Stimulated activated naive CD8-positive, alpha-beta T cell treated with anti-CD3 and anti-CD28 coated beads, Interleukin-15, Interleukin-2, amounts not matched to agents 100 ng/mL and 50 ng/mL, for 24 hours (primary cell): ENCODE measurements around the gene CWF19L2.
"Not testable (repeated sequence)": the region's sequence is repeated elsewhere in the genome, so short reads cannot be mapped to it uniquely, and the experiment has no call there.

Experiments used
- H3K27ac Mint-ChIP-seq: one replicate; pipeline ENCODE4 v1.8.0; 2021; ENCODE audit warnings: mild to moderate bottlenecking, mixed read lengths
- H3K27me3 Mint-ChIP-seq: one replicate; pipeline ENCODE4 v1.8.0; 2021; ENCODE audit warnings: mixed read lengths
- H3K36me3 Mint-ChIP-seq: one replicate; pipeline ENCODE4 v1.8.0; 2021; ENCODE audit warnings: low read depth, mixed read lengths
- H3K4me1 Mint-ChIP-seq: one replicate; pipeline ENCODE4 v1.8.0; 2021; ENCODE audit warnings: low read depth, mixed read lengths
- H3K4me3 Mint-ChIP-seq: one replicate; pipeline ENCODE4 v1.8.0; 2021; ENCODE audit warnings: mild to moderate bottlenecking, mixed read lengths
- H3K9me3 Mint-ChIP-seq: one replicate; pipeline ENCODE4 v1.8.0; 2021; ENCODE audit warnings: mixed read lengths

CWF19L2 gene

GRCh38 chr11:107390701-107391100 is 66.9 kb downstream of the CWF19L2 start:
- H3K4me1 Mint-ChIP-seq, H3K4me3 Mint-ChIP-seq, H3K27me3 Mint-ChIP-seq, H3K9me3 Mint-ChIP-seq, H3K27ac Mint-ChIP-seq: not testable (repeated sequence)
- peaks cover 69% of the 10 kb centered on the region for H3K36me3 Mint-ChIP-seq

DNA sequence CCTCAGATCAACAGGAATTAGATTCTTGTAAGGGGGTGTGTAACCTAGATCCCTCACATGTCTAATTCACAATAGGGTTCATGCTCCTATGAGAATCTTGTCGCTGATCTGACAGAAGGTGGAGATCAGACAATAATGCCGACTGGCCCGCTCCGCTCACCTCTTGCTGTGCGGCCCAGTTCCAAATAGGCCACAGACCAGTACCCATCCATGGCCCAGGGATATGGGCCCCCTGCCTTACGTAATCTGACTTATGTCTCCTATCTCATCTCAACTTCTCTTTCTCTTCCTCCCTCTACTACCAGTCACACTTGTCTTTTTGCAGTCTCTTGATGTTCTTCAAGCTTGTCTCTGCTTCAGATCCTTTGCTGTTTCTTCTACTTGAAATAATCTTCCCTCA is 70.0 kb downstream of the CWF19L2 start:
- Mint-ChIP-seq H3K36me3 (peaks cover 57% of the 10 kb centered on the region), H3K27ac (peak overlapping the region; percentile 14), H3K27me3 (no peaks in the 10 kb centered on the region), H3K4me1 (peaks cover 6% of the 10 kb centered on the region), H3K9me3 (no peaks in the 10 kb centered on the region), H3K4me3 (no peak overlapping the region)

DNA sequence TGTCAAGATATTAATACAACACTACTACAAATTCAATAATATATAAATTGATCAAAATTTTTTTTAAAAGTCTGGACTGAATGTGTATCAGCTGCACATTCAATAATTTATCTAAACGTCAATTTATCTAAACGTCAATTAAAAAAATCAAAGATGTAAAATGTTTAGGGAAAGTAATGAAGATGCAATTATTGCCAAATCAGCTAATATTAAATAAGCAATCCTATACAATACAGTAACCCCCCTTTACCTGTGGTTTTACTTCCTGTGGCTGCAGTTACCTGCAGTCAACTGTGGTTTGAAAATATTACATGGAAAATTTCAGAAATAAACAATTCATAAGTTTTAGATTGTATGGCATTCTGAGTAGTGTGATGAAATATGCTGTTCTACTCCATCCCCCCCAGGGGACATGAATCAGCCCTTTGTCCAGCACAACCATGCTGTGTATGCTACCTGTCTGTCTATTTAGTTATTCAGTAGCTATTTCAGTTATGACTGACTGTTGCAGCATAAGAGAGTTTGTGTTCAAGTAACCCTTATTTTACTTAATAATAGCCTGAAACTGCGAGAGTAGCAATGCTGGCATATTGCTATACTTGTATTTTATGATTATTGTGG is 72.2 kb downstream of the CWF19L2 start:
- Mint-ChIP-seq H3K27me3 (no peaks in the 10 kb centered on the region), H3K27ac (no peak overlapping the region), H3K9me3 (no peaks in the 10 kb centered on the region), H3K4me1 (peaks cover 6% of the 10 kb centered on the region), H3K4me3 (no peak overlapping the region), H3K36me3 (peaks cover 39% of the 10 kb centered on the region)

DNA sequence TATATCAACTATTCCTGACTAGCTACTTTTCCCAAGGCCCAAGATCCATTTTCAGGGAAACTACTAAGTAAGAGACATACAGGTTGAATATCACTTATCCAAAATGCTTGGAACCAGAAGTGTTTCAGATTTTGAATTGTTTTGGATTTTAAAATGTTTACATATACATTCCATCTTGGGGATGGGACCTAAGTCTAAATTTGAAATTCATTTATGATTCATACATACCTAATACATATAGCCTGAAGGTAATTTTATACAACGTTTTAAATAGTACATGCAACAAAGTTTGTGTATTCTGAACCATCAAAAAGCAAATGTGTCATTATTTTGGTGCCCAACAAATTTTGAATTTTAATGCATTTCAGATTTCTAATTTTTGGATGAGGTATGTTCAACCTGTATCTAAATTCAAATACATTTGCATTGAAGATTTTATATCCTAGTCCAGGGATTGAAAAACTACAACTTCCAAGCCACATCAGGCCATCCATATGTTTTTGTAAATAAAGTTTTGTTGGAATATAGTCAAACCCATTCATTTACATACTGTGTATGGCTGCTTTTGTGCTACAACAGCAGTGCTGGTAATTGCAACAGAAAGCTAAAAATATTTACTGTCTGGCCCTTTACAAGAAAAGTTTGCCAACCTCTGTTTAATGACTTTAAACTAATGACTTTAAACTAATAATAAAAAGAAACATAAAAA is 73.3 kb downstream of the CWF19L2 start:
- H3K27ac Mint-ChIP-seq, result no peak overlapping the region

GRCh38 chr11:107372439-107372838 is 85.2 kb downstream of the CWF19L2 start:
- H3K4me1 Mint-ChIP-seq, result peaks cover 13% of the 10 kb centered on the region
- H3K36me3 Mint-ChIP-seq, result peaks cover 13% of the 10 kb centered on the region
- no peaks in the 10 kb centered on the region for H3K9me3 Mint-ChIP-seq
- no peak overlapping the region for H3K27ac Mint-ChIP-seq
- no peaks in the 10 kb centered on the region for H3K27me3 Mint-ChIP-seq
- H3K4me3 Mint-ChIP-seq, result no peak overlapping the region

More for the DNA sequence above, 73.3 kb downstream of the CWF19L2 start:
- Mint-ChIP-seq H3K4me3 (no peak overlapping the region), H3K9me3 (no peaks in the 10 kb centered on the region), H3K4me1 (peaks cover 6% of the 10 kb centered on the region), H3K27me3 (no peaks in the 10 kb centered on the region), H3K36me3 (peaks cover 34% of the 10 kb centered on the region)

GRCh38 chr11:107370390-107370789 is 87.2 kb downstream of the CWF19L2 start:
- H3K4me1 Mint-ChIP-seq, result peaks cover 13% of the 10 kb centered on the region
- H3K9me3 Mint-ChIP-seq, result no peaks in the 10 kb centered on the region
- no peak overlapping the region for H3K4me3 Mint-ChIP-seq
- peaks cover 13% of the 10 kb centered on the region for H3K36me3 Mint-ChIP-seq
- no peak overlapping the region for H3K27ac Mint-ChIP-seq
- H3K27me3 Mint-ChIP-seq, result no peaks in the 10 kb centered on the region

GRCh38 chr11:107359701-107360100 is 97.9 kb downstream of the CWF19L2 start:
- Mint-ChIP-seq H3K36me3 (peaks cover 54% of the 10 kb centered on the region), H3K4me3 (no peak overlapping the region), H3K9me3 (peaks cover 10% of the 10 kb centered on the region), H3K4me1 (peaks cover 2% of the 10 kb centered on the region), H3K27me3 (no peaks in the 10 kb centered on the region), H3K27ac (no peak overlapping the region)

DNA sequence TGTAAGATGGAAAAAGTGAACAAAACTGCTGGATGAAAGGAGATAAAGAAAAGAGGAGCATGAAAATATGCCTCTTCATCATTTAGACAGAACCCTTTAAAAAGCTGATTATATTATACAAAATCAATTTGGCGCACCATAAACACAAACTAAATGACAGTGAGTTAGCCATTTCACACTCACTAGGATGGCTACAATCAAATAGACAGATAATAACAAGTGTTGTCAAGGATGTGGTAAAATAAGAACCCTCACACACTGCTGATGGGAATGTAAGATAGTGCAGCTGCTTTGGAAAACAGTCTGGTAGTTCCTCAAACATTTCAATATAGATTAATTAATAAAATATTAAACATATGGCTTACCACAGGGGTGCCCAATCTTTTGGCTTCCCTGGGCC is 99.7 kb downstream of the CWF19L2 start:
- Mint-ChIP-seq H3K27me3 (no peaks in the 10 kb centered on the region), H3K9me3 (peaks cover 10% of the 10 kb centered on the region), H3K36me3 (peaks cover 66% of the 10 kb centered on the region), H3K4me1 (peaks cover 4% of the 10 kb centered on the region), H3K27ac (no peak overlapping the region), H3K4me3 (no peak overlapping the region)

DNA sequence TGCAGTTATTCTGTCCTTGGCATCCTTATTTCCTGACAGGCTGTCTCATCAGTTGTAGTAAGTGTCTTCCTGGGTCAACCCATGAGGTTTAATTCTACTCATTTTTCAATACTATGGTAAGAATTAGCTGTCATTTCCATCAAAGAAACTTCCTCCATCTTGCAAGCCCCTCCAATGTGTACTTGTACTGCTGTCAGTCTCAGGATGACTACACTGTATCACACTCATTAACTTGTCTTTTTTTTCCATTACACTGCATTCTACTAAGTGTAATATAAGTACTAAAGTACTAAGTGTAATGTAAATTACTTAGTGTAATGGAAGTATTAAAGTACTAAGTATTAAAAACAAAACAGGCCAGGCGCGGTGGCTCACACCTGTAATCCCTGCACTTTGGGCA is 102.8 kb downstream of the CWF19L2 start:
- Mint-ChIP-seq H3K9me3 (peaks cover under 1% of the 10 kb centered on the region), H3K4me3 (no peak overlapping the region), H3K4me1 (peaks cover 4% of the 10 kb centered on the region), H3K36me3 (peaks cover 66% of the 10 kb centered on the region), H3K27me3 (no peaks in the 10 kb centered on the region), H3K27ac (peak overlapping the region; percentile 45)

GRCh38 chr11:107337917-107338316 is 119.7 kb downstream of the CWF19L2 start:
- Mint-ChIP-seq H3K36me3 (peaks cover 41% of the 10 kb centered on the region), H3K27me3 (no peaks in the 10 kb centered on the region), H3K4me3 (no peak overlapping the region), H3K9me3 (no peaks in the 10 kb centered on the region), H3K4me1 (no peaks in the 10 kb centered on the region), H3K27ac (no peak overlapping the region)

GRCh38 chr11:107331728-107332127 is 125.9 kb downstream of the CWF19L2 start:
- no peaks in the 10 kb centered on the region for H3K4me1 Mint-ChIP-seq
- H3K27ac Mint-ChIP-seq, result no peak overlapping the region
- no peak overlapping the region for H3K4me3 Mint-ChIP-seq
- no peaks in the 10 kb centered on the region for H3K27me3 Mint-ChIP-seq
- no peaks in the 10 kb centered on the region for H3K9me3 Mint-ChIP-seq
- peaks cover 55% of the 10 kb centered on the region for H3K36me3 Mint-ChIP-seq

DNA sequence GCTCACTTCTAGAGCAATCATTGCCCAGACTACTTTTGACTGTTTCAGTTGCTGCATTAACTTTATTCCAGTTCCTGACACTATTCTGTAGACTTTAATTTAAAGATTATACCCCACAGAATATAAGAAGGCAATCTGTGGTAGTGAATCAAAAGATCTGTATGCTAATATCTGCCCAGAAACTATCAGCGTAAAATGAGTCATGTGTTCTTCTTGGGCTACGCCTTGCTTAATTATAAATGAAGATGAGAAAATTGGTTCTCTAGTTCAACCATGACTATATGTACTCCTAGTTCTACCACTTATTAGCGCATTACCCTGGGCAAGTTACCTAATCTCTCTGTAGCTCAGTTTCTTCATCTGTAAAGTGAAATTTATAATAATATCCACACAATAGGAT is 128.5 kb downstream of the CWF19L2 start:
- no peaks in the 10 kb centered on the region for H3K27me3 Mint-ChIP-seq
- peaks cover 2% of the 10 kb centered on the region for H3K9me3 Mint-ChIP-seq
- H3K4me3 Mint-ChIP-seq, result no peak overlapping the region
- H3K36me3 Mint-ChIP-seq, result peaks cover 58% of the 10 kb centered on the region
- no peak overlapping the region for H3K27ac Mint-ChIP-seq
- H3K4me1 Mint-ChIP-seq, result no peaks in the 10 kb centered on the region

DNA sequence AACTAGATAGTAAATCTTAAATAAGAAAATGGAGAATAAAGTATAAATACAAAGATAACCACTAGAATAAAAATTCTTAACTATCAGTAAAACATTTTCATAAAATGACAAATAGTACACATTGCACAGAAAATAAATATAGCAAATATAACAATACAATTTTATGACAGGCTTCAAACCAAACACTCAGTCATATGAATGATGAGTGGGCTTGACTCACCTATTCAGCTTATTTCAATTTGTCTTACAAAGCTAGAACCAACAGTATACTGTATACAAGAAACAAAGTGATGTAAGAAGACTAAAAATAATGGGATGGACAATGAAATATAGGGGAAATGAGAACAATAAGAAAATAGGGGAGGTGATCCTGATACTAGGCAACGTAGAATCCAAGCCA is 141.2 kb downstream of the CWF19L2 start:
- peaks cover 54% of the 10 kb centered on the region for H3K36me3 Mint-ChIP-seq
- peaks cover 28% of the 10 kb centered on the region for H3K9me3 Mint-ChIP-seq
- no peak overlapping the region for H3K27ac Mint-ChIP-seq
- no peaks in the 10 kb centered on the region for H3K27me3 Mint-ChIP-seq
- no peak overlapping the region for H3K4me3 Mint-ChIP-seq
- H3K4me1 Mint-ChIP-seq, result no peaks in the 10 kb centered on the region

DNA sequence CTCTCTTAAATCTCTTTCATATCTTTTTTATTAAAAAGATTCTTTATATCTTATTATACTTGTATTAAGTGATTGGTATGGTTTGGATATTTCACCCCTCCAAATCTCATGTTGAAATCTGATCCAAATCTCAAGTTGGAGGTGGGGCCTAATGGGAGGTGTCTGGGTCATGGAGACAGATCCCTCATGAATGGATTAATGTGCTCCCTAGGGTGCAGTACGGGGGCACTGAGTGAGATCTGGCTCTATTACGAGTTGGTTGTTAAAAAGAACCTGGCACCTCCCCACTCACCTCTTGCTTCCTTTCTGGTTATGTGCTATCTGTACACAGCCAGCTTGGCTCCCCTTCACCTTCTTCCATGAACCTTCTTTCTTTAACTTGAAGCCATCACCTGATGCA is 149.6 kb downstream of the CWF19L2 start:
- H3K4me3 Mint-ChIP-seq, result no peak overlapping the region
- H3K27me3 Mint-ChIP-seq, result no peaks in the 10 kb centered on the region
- no peaks in the 10 kb centered on the region for H3K9me3 Mint-ChIP-seq
- H3K4me1 Mint-ChIP-seq, result no peaks in the 10 kb centered on the region
- H3K36me3 Mint-ChIP-seq, result peaks cover 68% of the 10 kb centered on the region
- H3K27ac Mint-ChIP-seq, result no peak overlapping the region

DNA sequence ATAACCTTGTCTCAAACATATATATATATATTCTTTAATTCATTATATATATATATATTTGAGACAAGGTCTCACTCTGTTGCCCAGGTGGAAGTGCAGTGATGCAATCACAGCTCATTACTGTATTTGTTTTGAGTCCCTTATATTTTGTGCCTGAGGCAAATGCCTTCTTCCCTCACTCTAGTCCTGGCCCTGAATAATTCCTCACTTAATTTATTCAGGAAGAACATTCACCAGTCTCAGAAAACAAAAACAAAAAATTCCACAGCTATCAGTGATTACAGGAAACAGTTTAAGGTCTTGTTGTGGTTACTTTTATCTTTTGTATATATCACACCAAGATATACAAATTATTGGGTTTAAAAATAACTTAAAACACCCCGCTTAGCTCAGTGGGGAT is 155.7 kb downstream of the CWF19L2 start:
- Mint-ChIP-seq H3K9me3 (peaks cover 7% of the 10 kb centered on the region), H3K27ac (no peak overlapping the region), H3K27me3 (no peaks in the 10 kb centered on the region), H3K4me1 (no peaks in the 10 kb centered on the region), H3K36me3 (peaks cover 68% of the 10 kb centered on the region), H3K4me3 (no peak overlapping the region)
